Lower leg skin (tissue), 4 donors: ENCODE results near the gene CSNK2B. TPM values are rescaled to one million over a fixed set of nuclear protein-coding genes. Genes with fewer than 3 reads are reported as not detected.

ENCODE experiments used
- DNase-seq, 2 donors: peaks; one replicate each; pipeline ENCODE4 v3.0.0-alpha.2; 2019; ENCODE audit warnings: low spot score in 2 of 2
- H3K4me3 ChIP-seq: fragments of 200-600 bp; sonication (generic); 2 replicates; pipeline ENCODE4 v1.5.1; 2017; ENCODE audit warnings: mild to moderate bottlenecking, low read depth; ENCODE audit not compliant: poor library complexity, severe bottlenecking
- CTCF ChIP-seq, 3 donors: fragments of 450-650 bp; IDR thresholded peaks; one replicate each; pipeline ENCODE4 v1.5.1; 2016; ENCODE audit warnings: antibody characterized with exemption in 3 of 3, mild to moderate bottlenecking in 3 of 3, moderate library complexity in 2 of 3
- POLR2A ChIP-seq, 2 donors: fragments of 450-650 bp; IDR thresholded peaks; one replicate each; pipeline ENCODE4 v1.6.1; 2016 to 2017; ENCODE audit warnings: antibody characterized with exemption in 2 of 2, mild to moderate bottlenecking in 1 of 2, moderate library complexity in 1 of 2
- WGBS, 2 donors: methylation state at CpG; one replicate each; pipeline ENCODE4 v1.1.5; 2018; 5-methylcytosine and 5-hydroxymethylcytosine counted together
- intact Hi-C: fragments of 100-400 bp; cut with DNase I; formaldehyde crosslinking; loops from one replicate; pipeline ENCODE4 v1.15.0; 2023; ENCODE audit warnings: low total_unique reads
- total RNA-seq, 4 donors: library from RNA; depleted of rRNA; stranded (reverse); fragments of >200 nt; gene quantifications; one replicate each; pipeline ENCODE4 v1.1.0, GENCODE V29; 2016

CSNK2B gene
- total RNA-seq, 4 donors from 2014 or later = 328 to 447 (median 416) TPM

GRCh38 chr6:31641370-31641769 lies 24.5 kb upstream of the CSNK2B start:
- DNase-seq = no peak
- intact Hi-C loops = no loop called here
- H3K4me3 ChIP-seq = no peak overlapping the region
- TF ChIP-seq POLR2A (IDR thresholded peaks at IDR 0.05) (no peak), CTCF (IDR thresholded peaks at IDR 0.05) (no peak)
- 88 to 92% methylated on average over 4 of the region's 4 CpGs for WGBS, 2 donors

GRCh38 chr6:31642798-31643570 lies 22.9 kb upstream of the CSNK2B start:
- 88 to 90% methylated on average over 6 of the region's 6 CpGs for WGBS, 2 donors
- H3K4me3 ChIP-seq = no peak overlapping the region
- TF ChIP-seq POLR2A (IDR thresholded peaks at IDR 0.05) (no peak), CTCF (IDR thresholded peaks at IDR 0.05) (no peak)
- intact Hi-C loops = no loop called here
- no peak for DNase-seq

DNA sequence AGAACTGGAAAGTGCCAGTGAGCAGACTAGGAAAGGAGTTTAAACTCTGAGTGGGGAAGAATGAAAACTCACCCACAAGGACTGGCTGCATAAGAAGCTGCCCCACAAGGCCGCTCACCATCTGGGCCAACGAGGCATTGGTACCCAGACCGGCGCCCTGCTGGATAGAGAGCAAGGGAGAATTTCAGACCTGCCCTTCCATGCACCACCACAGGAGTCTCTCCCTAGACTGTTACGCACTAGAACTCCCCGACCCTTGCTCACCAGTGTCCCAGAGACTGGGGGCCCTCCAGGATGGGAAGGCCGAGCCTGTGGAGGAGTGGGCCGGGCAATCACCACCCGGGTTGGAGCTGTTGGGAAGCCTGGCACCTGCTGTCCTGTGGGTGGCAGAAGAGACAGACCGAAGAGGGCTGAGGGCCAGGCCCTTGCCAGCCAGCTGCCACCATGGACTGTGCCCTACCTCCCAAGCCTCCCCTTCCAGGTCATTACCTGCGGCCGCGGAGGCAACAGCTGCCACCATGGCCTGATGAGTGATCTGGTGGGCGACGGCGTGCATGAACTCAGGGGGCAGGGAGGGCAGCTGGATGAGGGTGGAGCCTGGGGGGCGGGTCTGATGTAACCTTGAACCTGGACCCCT lies 21.9 kb upstream of the CSNK2B start:
- TF ChIP-seq POLR2A (IDR thresholded peaks at IDR 0.05) = no peak
- TF ChIP-seq CTCF (IDR thresholded peaks at IDR 0.05) = no peak
- no peak overlapping the region for H3K4me3 ChIP-seq
- 90 to 92% methylated on average over 15 to 17 of the region's 17 CpGs for WGBS, 2 donors
- no peak for DNase-seq
- intact Hi-C loops = no loop called here

- H3K4me3 ChIP-seq = no peak overlapping the region
- DNase-seq = no peak
- intact Hi-C loops = no loop called here
- WGBS, 2 donors = 90 to 98% methylated on average over 9 of the region's 9 CpGs
- TF ChIP-seq CTCF (IDR thresholded peaks at IDR 0.05) (no peak), POLR2A (IDR thresholded peaks at IDR 0.05) (no peak)
Measured at GRCh38 chr6:31645325-31645724, 20.6 kb upstream of the CSNK2B start.

DNA sequence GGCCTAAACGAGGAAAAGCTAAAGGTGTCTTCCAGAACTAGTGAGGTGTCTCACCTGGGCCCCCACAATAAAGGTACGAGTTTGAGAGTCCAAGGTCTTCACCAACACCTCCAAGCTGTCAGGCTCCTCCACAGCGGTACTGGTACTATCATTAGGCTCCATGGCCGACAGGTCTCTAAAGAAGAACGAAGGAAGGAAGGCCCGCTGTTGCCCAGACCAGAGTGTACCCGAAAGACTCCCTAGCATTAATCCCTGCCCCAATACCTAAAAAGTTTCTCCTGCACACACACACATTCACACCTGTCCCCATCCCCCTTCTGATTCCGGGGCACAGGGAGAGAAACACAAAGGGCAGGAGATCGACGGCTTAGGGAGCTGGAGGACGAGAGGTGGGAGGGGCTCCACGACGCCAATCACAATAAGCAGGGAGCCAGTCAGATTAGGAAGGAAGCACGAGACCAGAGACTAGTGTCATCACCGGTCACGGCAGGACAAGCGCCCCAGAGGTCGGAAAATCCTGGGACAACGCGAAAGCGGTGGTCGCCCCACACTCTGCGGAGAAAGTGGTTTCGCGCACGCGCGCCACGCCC lies 14.2 kb upstream of the CSNK2B start:
- peak overlapping the region; percentile 63 for H3K4me3 ChIP-seq
- TF ChIP-seq POLR2A (IDR thresholded peaks at IDR 0.05) (no peak), CTCF (IDR thresholded peaks at IDR 0.05) (no peak)
- DNase-seq = peak in 1 of 2 donors; percentile 96
- 3 to 4% methylated on average over 29 of the region's 29 CpGs for WGBS, 2 donors
- intact Hi-C loops = no loop called here
